Measurements from ENCODE around the gene CEP41.

CEP41 gene

GRCh38 chr7:130444751-130445407, 4.1 kb upstream of the CEP41 start:
- Histone ChIP-seq H3K4me3 (no peak overlapping the region), H3K27ac (no peak overlapping the region), H3K9ac (ENCODE audit: insufficient read length) (no peak overlapping the region), H3K9me3 (ENCODE audit: low read depth, low read length) (0 out of 2 replicates have a peak, but pooled peaks cover 5% of the 10 kb centered on the region), H3K36me3 (ENCODE audit: insufficient read depth, low read length) (no peaks in the 10 kb centered on the region)
- TF ChIP-seq FOXP2 (optimal IDR thresholded peaks at IDR 0.05; ENCODE audit: control extremely low read depth, extremely low read length, insufficient read depth) (no peak), EZH2 (IDR thresholded peaks at IDR 0.05) (no peak), POLR2AphosphoS5 (IDR thresholded peaks at IDR 0.05; ENCODE audit: borderline replicate concordance, low read depth, low read length) (no peak)
- no peak for DNase-seq (ENCODE audit: low read depth, low spot score)

- Histone ChIP-seq H3K9ac (ENCODE audit: insufficient read length) (no peak overlapping the region), H3K4me3 (no peak overlapping the region), H3K36me3 (ENCODE audit: insufficient read depth, low read length) (no peaks in the 10 kb centered on the region), H3K27ac (no peak overlapping the region), H3K9me3 (ENCODE audit: low read depth, low read length) (0 out of 2 replicates have a peak, but pooled peaks cover 5% of the 10 kb centered on the region)
- DNase-seq (ENCODE audit: low read depth, low spot score) = no peak
- TF ChIP-seq POLR2AphosphoS5 (IDR thresholded peaks at IDR 0.05; ENCODE audit: borderline replicate concordance, low read depth, low read length) (no peak), EZH2 (IDR thresholded peaks at IDR 0.05) (no peak), FOXP2 (optimal IDR thresholded peaks at IDR 0.05; ENCODE audit: control extremely low read depth, extremely low read length, insufficient read depth) (no peak)
Observed at GRCh38 chr7:130444234-130444633, 3.4 kb upstream of the CEP41 start.

- no peak for TF ChIP-seq POLR2AphosphoS5 (IDR thresholded peaks at IDR 0.05; ENCODE audit: borderline replicate concordance, low read depth, low read length)
- TF ChIP-seq FOXP2 (optimal IDR thresholded peaks at IDR 0.05; ENCODE audit: control extremely low read depth, extremely low read length, insufficient read depth) = no peak
- TF ChIP-seq EZH2 (IDR thresholded peaks at IDR 0.05) = no peak
- Histone ChIP-seq H3K9me3 (ENCODE audit: low read depth, low read length) (no peaks in the 10 kb centered on the region), H3K4me3 (no peak overlapping the region), H3K9ac (ENCODE audit: insufficient read length) (no peak overlapping the region), H3K27ac (no peak overlapping the region), H3K36me3 (ENCODE audit: insufficient read depth, low read length) (no peaks in the 10 kb centered on the region)
- DNase-seq (ENCODE audit: low read depth, low spot score) = no peak
Observed at GRCh38 chr7:130442601-130443000, 1.8 kb upstream of the CEP41 start.

GRCh38 chr7:130441408-130441869, 623 bp upstream of the CEP41 start:
- H3K9me3 ChIP-seq (ENCODE audit: low read depth, low read length) = no peaks in the 10 kb centered on the region
- peak overlapping the region; percentile 48 for H3K9ac ChIP-seq (ENCODE audit: insufficient read length)
- TF ChIP-seq EZH2 (IDR thresholded peaks at IDR 0.05) (no peak), FOXP2 (optimal IDR thresholded peaks at IDR 0.05; ENCODE audit: control extremely low read depth, extremely low read length, insufficient read depth) (no peak), POLR2AphosphoS5 (IDR thresholded peaks at IDR 0.05; ENCODE audit: borderline replicate concordance, low read depth, low read length) (no peak)
- no peaks in the 10 kb centered on the region for H3K36me3 ChIP-seq (ENCODE audit: insufficient read depth, low read length)
- H3K4me3 ChIP-seq = peak overlapping the region; percentile 53
- H3K27ac ChIP-seq = peak overlapping the region; percentile 63
- DNase-seq (ENCODE audit: low read depth, low spot score) = no peak

- Histone ChIP-seq H3K4me3 (no peak overlapping the region), H3K9ac (ENCODE audit: insufficient read length) (no peak overlapping the region), H3K36me3 (ENCODE audit: insufficient read depth, low read length) (no peaks in the 10 kb centered on the region), H3K27ac (no peak overlapping the region), H3K9me3 (ENCODE audit: low read depth, low read length) (no peaks in the 10 kb centered on the region)
- DNase-seq (ENCODE audit: low read depth, low spot score) = no peak
- TF ChIP-seq FOXP2 (optimal IDR thresholded peaks at IDR 0.05; ENCODE audit: control extremely low read depth, extremely low read length, insufficient read depth) (no peak), EZH2 (IDR thresholded peaks at IDR 0.05) (no peak)
Observed at GRCh38 chr7:130436253-130436652, 4.6 kb downstream of the CEP41 start.

- H3K27ac ChIP-seq = no peak overlapping the region
- no peak overlapping the region for H3K4me3 ChIP-seq
- no peaks in the 10 kb centered on the region for H3K36me3 ChIP-seq (ENCODE audit: insufficient read depth, low read length)
- no peaks in the 10 kb centered on the region for H3K9me3 ChIP-seq (ENCODE audit: low read depth, low read length)
- no peak overlapping the region for H3K9ac ChIP-seq (ENCODE audit: insufficient read length)
- no peak for DNase-seq (ENCODE audit: low read depth, low spot score)
- TF ChIP-seq FOXP2 (optimal IDR thresholded peaks at IDR 0.05; ENCODE audit: control extremely low read depth, extremely low read length, insufficient read depth) (no peak), EZH2 (IDR thresholded peaks at IDR 0.05) (no peak), POLR2AphosphoS5 (IDR thresholded peaks at IDR 0.05; ENCODE audit: borderline replicate concordance, low read depth, low read length) (no peak)
Observed at GRCh38 chr7:130435311-130435854, 5.4 kb downstream of the CEP41 start.

- no peak for DNase-seq (ENCODE audit: low read depth, low spot score)
- H3K9ac ChIP-seq (ENCODE audit: insufficient read length) = no peak overlapping the region
- no peaks in the 10 kb centered on the region for H3K9me3 ChIP-seq (ENCODE audit: low read depth, low read length)
- H3K4me3 ChIP-seq = no peak overlapping the region
- no peaks in the 10 kb centered on the region for H3K36me3 ChIP-seq (ENCODE audit: insufficient read depth, low read length)
- no peak for TF ChIP-seq EZH2 (IDR thresholded peaks at IDR 0.05)
- TF ChIP-seq FOXP2 (optimal IDR thresholded peaks at IDR 0.05; ENCODE audit: control extremely low read depth, extremely low read length, insufficient read depth) = no peak
- no peak for TF ChIP-seq POLR2AphosphoS5 (IDR thresholded peaks at IDR 0.05; ENCODE audit: borderline replicate concordance, low read depth, low read length)
- no peak overlapping the region for H3K27ac ChIP-seq
Observed at GRCh38 chr7:130433301-130433700, 7.5 kb downstream of the CEP41 start.

- H3K4me3 ChIP-seq = no peak overlapping the region
- no peaks in the 10 kb centered on the region for H3K9me3 ChIP-seq (ENCODE audit: low read depth, low read length)
- no peak overlapping the region for H3K9ac ChIP-seq (ENCODE audit: insufficient read length)
- no peak for DNase-seq (ENCODE audit: low read depth, low spot score)
- no peak overlapping the region for H3K27ac ChIP-seq
- H3K36me3 ChIP-seq (ENCODE audit: insufficient read depth, low read length) = no peaks in the 10 kb centered on the region
- no peak for TF ChIP-seq EZH2 (IDR thresholded peaks at IDR 0.05)
- TF ChIP-seq POLR2AphosphoS5 (IDR thresholded peaks at IDR 0.05; ENCODE audit: borderline replicate concordance, low read depth, low read length) = no peak
- no peak for TF ChIP-seq FOXP2 (optimal IDR thresholded peaks at IDR 0.05; ENCODE audit: control extremely low read depth, extremely low read length, insufficient read depth)
Observed at GRCh38 chr7:130432886-130433285, 7.9 kb downstream of the CEP41 start.
